Mammary epithelial cell (primary cell): ENCODE data around the gene PCAT7.

Experiments
- CTCF ChIP-seq, 2 donors: IDR thresholded peaks in 1 of 2; conservative IDR thresholded peaks in 1 of 2; 2 replicates each; pipeline ENCODE4 v1.5.1; 2011 to 2012; ENCODE audit warnings: inconsistent platforms in 2 of 2, low read length in 2 of 2, mild to moderate bottlenecking in 2 of 2, control low read depth in 1 of 2, low read depth in 1 of 2; ENCODE audit not compliant: insufficient read depth in 1 of 2; ENCODE audit errors: extremely low read depth in 1 of 2
- EZH2 ChIP-seq: IDR thresholded peaks from 2 replicates; pipeline ENCODE4 v1.6.1; 2012; ENCODE audit warnings: low read length, inconsistent platforms, borderline replicate concordance

DNA sequence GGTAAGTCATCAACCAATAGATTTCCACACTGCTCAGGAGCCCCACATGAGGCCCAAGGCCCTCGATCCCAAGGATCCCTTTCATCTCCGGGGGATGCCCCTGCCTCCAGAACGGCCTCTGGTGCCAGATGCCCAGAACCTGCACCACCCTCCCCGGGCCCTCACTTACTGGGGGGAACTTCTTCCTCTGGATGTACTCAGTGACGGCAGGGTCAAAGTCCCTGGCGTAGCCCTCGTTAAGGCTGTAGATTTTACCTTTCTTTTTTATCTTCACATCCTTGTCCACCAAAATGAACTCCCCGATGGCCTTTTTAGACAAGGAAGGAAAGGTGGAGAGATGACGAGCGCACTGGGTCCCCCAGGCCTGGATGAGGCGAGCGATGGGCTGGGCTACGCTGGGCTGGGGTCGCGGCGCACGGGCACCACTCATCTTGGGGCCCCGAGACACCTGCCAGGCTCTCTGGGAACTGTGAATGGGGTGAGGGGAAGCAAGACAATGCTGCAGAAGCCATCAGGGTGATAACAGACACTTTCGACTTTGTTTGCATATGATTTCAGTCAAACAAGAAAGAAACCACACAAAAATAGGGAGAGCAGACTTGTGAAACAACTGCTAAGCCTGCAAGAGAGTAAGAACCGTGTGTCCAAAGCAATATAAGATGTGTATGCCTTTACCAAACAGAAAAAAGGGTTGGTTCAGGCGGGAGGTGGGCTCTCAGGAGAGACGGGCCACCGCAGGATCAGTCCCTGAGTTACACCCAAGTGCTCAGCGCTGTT is 52.0 kb downstream of the PCAT7 start:
- TF ChIP-seq CTCF (conservative IDR thresholded peaks at IDR 0.05 in 1 of 2, IDR thresholded peaks at IDR 0.05 in 1 of 2; ENCODE audit: extremely low read depth in 1 of 2, insufficient read depth in 1 of 2, low read depth in 1 of 2, low read length in 2 of 2) (no peak), EZH2 (no peak)
